HG03520 (cell line): ENCODE results near the gene GNA14.
"Not testable (repeated sequence)": the region's sequence is repeated elsewhere in the genome, so short reads cannot be mapped to it uniquely, and the experiment has no call there.

Experiments
- ATAC-seq: cut with Tn5 transposase; IDR thresholded peaks from one replicate; pipeline ENCODE4 v1.9.1; 2021; ENCODE audit warnings: mild to moderate bottlenecking, moderate library complexity; ENCODE audit not compliant: unreplicated experiment

The GNA14 gene

GRCh38 chr9:77497322-77498198 is 150.6 kb downstream of the GNA14 start:
- ATAC-seq: no peak

- ATAC-seq: no peak
Measured at GRCh38 chr9:77495834-77496671, 152.1 kb downstream of the GNA14 start.

DNA sequence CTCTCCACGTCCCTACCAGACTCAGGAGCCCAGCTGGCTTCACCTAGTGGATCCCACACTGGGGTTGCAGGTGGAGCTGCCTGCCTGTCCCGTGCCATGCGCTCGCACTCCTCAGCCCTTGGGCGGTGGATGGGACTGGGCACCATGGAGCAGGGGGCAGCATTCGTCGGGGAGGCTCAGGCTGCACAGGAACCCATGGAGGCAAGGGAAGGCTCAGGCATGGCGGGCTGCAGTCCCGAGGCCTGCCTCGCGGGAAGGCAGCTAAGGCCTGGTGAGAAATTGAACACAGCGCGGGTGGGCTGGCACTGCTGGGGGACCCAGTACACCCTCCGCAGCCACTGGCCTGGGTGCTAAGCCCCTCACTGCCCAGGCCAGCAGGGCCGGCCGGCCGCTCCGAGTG is 157.8 kb downstream of the GNA14 start:
- ATAC-seq: not testable (repeated sequence)

DNA sequence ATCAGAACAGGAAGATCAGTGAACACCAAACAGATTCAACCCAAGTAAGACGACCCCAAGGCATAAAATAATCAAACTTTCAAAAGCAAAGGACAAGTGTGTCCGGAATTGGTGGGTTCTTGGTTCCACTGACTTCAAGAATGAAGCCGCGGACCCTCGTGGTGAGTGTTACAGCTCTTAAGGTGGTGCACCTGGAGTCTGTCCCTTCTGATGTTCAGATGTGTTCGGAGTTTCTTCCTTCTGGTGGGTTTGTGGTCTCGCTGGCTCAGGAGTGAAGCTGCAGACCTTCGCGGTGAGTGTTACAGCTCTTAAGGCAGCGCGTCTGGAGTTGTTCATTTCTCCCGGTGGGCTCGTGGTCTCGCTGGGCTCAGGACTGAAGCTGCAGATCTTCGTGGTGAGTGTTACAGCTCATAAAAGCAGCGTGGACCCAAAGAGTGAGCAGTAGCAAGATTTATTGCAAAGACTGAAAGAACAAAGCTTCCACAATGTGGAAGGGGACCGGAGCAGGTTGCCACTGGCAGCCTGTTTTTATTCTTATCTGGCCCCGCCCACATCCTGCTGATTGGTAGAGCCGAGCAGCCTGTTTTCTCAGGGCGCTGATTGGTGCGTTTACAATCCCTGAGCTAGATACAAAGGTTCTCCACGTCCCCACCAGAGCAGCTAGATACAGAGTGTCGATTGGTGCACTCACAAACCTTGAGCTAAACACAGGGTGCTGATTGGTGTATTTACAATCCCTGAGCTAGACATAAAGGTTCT is 158.5 kb downstream of the GNA14 start:
- not testable (repeated sequence) for ATAC-seq

- no peak for ATAC-seq
Measured at GRCh38 chr9:77488439-77489126, 159.5 kb downstream of the GNA14 start.

- no peak for ATAC-seq
Measured at GRCh38 chr9:77486968-77487367, 161.2 kb downstream of the GNA14 start.

GRCh38 chr9:77486463-77486862 is 161.7 kb downstream of the GNA14 start:
- no peak for ATAC-seq

- ATAC-seq: peak; percentile 99
Measured at GRCh38 chr9:77475641-77476473, 172.3 kb downstream of the GNA14 start.

DNA sequence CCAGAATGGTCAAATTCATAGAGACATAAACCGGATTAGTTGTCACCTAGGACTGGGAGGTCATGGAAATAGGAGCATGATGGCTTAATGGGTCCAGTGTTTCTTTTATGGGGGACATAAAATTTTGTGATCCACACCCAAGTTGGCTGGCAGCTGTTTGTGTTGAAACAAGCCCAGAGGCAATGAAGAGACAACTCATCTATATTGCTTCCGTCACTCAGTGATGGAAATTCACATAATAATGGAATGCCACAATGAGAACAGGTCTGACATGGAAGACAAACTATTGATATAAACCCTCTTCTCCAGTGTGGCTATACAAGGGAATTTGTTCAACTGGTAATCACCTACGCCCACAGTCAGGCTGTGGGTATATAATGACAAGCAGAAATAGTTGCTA is 173.2 kb downstream of the GNA14 start:
- ATAC-seq: no peak

- no peak for ATAC-seq
Measured at GRCh38 chr9:77472646-77473045, 175.5 kb downstream of the GNA14 start.

- no peak for ATAC-seq
Measured at GRCh38 chr9:77471572-77471971, 176.6 kb downstream of the GNA14 start.

GRCh38 chr9:77469515-77470231 is 178.4 kb downstream of the GNA14 start:
- no peak for ATAC-seq

DNA sequence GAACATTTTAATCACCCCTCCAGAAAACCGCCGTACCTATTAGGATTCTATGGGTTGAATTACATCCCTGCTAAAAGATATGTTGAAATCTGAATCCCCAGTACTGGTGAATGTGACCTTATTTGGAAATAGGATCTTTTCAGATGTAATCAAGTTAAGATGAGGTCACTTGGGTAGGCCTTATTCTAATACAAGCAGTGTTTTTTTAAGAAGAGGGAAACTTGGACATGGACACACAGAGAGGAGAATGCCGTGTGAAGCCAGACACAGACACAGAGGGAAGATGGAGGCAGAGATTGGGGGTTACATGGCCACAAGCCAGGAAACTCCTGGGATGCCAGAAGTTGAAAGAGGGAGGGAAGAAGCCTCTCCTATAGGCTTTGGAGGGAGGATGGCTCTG is 183.5 kb downstream of the GNA14 start:
- no peak for ATAC-seq

GRCh38 chr9:77463151-77463550 is 185.0 kb downstream of the GNA14 start:
- ATAC-seq: no peak

- no peak for ATAC-seq
Measured at GRCh38 chr9:77462066-77462465, 186.1 kb downstream of the GNA14 start.

DNA sequence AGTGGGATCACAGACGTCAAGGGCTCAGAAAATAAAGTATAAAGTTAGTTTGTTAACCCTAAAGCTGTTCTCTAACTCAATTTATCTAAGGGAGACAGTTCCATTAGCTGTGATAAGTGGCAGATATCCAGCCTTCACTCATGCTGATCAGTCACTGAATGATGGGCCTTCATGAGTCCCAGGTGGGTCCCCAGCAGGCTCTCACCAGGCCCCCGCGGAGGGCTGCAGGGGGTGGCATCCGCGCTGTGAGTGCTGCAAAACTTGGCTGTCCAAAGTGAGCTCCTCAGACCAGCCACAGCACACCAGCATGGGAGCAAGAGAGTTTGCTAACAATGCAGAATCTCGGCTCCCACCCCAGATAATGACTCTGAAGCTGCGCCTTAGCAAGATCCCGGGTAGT is 187.2 kb downstream of the GNA14 start:
- ATAC-seq: no peak

- peak; percentile 82 for ATAC-seq
Measured at GRCh38 chr9:77457916-77458592, 190.1 kb downstream of the GNA14 start.

- peak; percentile 62 for ATAC-seq
Measured at GRCh38 chr9:77456829-77457437, 191.2 kb downstream of the GNA14 start.
